OCI-LY7 (cell line): Measurements from ENCODE around the gene FHL5.

Experiments
- CTCF ChIP-seq: fragments of 200-600 bp; sonication (generic); conservative IDR thresholded peaks from 2 replicates; pipeline ENCODE4 v1.5.1; 2014; ENCODE audit warnings: mild to moderate bottlenecking, antibody characterized with exemption, low read length, moderate library complexity, mixed read lengths
- EZH2phosphoT487 ChIP-seq: fragments of 200-600 bp; sonication (generic); IDR thresholded peaks from 2 replicates; pipeline ENCODE4 v1.6.1; 2018; ENCODE audit warnings: low read depth, borderline replicate concordance, mild to moderate bottlenecking, mixed run types, antibody characterized with exemption, low read length, moderate library complexity, mixed read lengths

- no peak for TF ChIP-seq CTCF
- no peak for TF ChIP-seq EZH2phosphoT487
Measured at GRCh38 chr6:96576221-96576620, 13.3 kb downstream of the FHL5 start.
